GM23248 (cell line): ENCODE results near the gene MICAL2.

Experiments used
- EZH2 ChIP-seq: fragments of 200-600 bp; sonication (generic); IDR thresholded peaks from 2 replicates; pipeline ENCODE4 v1.6.1; 2018; ENCODE audit warnings: antibody characterized with exemption, mild to moderate bottlenecking; ENCODE audit not compliant: insufficient read depth, poor library complexity, severe bottlenecking
- EZH2phosphoT487 ChIP-seq: fragments of 200-600 bp; sonication (generic); IDR thresholded peaks from 2 replicates; pipeline ENCODE4 v1.6.1; 2018; ENCODE audit warnings: antibody characterized with exemption, moderate library complexity, mild to moderate bottlenecking, low read depth; ENCODE audit not compliant: insufficient read depth

- TF ChIP-seq EZH2phosphoT487 = no peak
- TF ChIP-seq EZH2 = no peak
These were observed 48.4 kb upstream of the MICAL2 start for GRCh38 chr11:12061851-12062560.
